Sigmoid colon (tissue), 7 donors: ENCODE measurements around the gene USP33. TPM values are rescaled to one million over a fixed set of nuclear protein-coding genes. Genes with fewer than 3 reads are reported as not detected.
"Not testable (repeated sequence)": the region's sequence is repeated elsewhere in the genome, so short reads cannot be mapped to it uniquely, and the experiment has no call there.

Experiments
- DNase-seq: peaks from one replicate; pipeline ENCODE4 v3.0.0-alpha.2; 2019
- H3K27ac ChIP-seq, 4 donors: fragments of 200-600 bp; sonication (generic); one replicate each; pipeline ENCODE4 v1.5.1; 2016 to 2019; ENCODE audit warnings: mild to moderate bottlenecking in 1 of 4
- H3K27me3 ChIP-seq, 3 donors: fragments of 200-600 bp; sonication (generic); one replicate each; pipeline ENCODE4 v1.5.1; 2019; ENCODE audit warnings: mild to moderate bottlenecking in 1 of 3
- H3K36me3 ChIP-seq, 4 donors: fragments of 200-600 bp; sonication (generic); one replicate each; pipeline ENCODE4 v1.5.1; 2016 to 2019
- H3K4me1 ChIP-seq, 4 donors: fragments of 200-600 bp; sonication (generic); one replicate each; pipeline ENCODE4 v1.5.1; 2017 to 2019
- H3K4me3 ChIP-seq, 4 donors: fragments of 200-600 bp; sonication (generic); one replicate each; pipeline ENCODE4 v1.5.1; 2017 to 2019; ENCODE audit warnings: mild to moderate bottlenecking in 2 of 4, moderate library complexity in 1 of 4
- H3K9me3 ChIP-seq, 4 donors: fragments of 200-600 bp in 3 of 4; sonication (generic) in 3 of 4; one replicate each; pipeline versions ENCODE4 v1.5.1 to v1.6.1; 2013 to 2019
- EP300 ChIP-seq, 4 donors: sonication (generic); formaldehyde crosslinking; IDR thresholded peaks; one replicate each; pipeline ENCODE4 v1.6.1; 2017; ENCODE audit warnings: antibody characterized with exemption in 4 of 4
- POLR2A ChIP-seq, 2 donors: fragments of 450-650 bp; IDR thresholded peaks; one replicate each; pipeline ENCODE4 v1.6.1; 2016; ENCODE audit warnings: antibody characterized with exemption in 2 of 2, mild to moderate bottlenecking in 2 of 2, moderate library complexity in 2 of 2
- POLR2AphosphoS5 ChIP-seq, 4 donors: sonication (generic); formaldehyde crosslinking; IDR thresholded peaks; one replicate each; pipeline ENCODE4 v1.6.1; 2017; ENCODE audit warnings: antibody characterized with exemption in 4 of 4
- WGBS, 2 donors: extraction: QIAGEN DNeasy Blood & Tissue Kit; methylation state at CpG; one replicate each; pipeline ENCODE4 v1.1.7; 2013; 5-methylcytosine and 5-hydroxymethylcytosine counted together
- intact Hi-C: fragments of 100-400 bp; cut with DNase I; formaldehyde crosslinking; loops from one replicate; pipeline ENCODE4 v1.15.1; 2023
- polyA plus RNA-seq, 3 donors: library from polyadenylated mRNA; stranded (reverse); fragments of 200-250 nt; gene quantifications; one replicate each; pipeline ENCODE4 v1.2.3, GENCODE V29; 2013
- total RNA-seq, 4 donors: library from RNA; depleted of rRNA; stranded (reverse); fragments of >200 nt; gene quantifications; one replicate each; pipeline ENCODE4 v1.1.0, GENCODE V29; 2016
- TF ChIP-seq, protein P1 (sequence below), 4 experiments: fragments of 450-650 bp in 3 of 4; fragments of 200-600 bp in 1 of 4; IDR thresholded peaks; one replicate each; pipeline ENCODE4 v1.5.1; 2016 to 2019; ENCODE audit warnings: antibody characterized with exemption in 4 of 4, mild to moderate bottlenecking in 3 of 4, moderate library complexity in 2 of 4
- donor health status: healthy with polysubstance abuse.
- donor health status: Bipolar disorder and iron deficiency.
- donor health status: healthy.

USP33 gene
- total and polyA plus RNA-seq, 7 donors: 23.4 to 81.6 (median 47.5) TPM

DNA sequence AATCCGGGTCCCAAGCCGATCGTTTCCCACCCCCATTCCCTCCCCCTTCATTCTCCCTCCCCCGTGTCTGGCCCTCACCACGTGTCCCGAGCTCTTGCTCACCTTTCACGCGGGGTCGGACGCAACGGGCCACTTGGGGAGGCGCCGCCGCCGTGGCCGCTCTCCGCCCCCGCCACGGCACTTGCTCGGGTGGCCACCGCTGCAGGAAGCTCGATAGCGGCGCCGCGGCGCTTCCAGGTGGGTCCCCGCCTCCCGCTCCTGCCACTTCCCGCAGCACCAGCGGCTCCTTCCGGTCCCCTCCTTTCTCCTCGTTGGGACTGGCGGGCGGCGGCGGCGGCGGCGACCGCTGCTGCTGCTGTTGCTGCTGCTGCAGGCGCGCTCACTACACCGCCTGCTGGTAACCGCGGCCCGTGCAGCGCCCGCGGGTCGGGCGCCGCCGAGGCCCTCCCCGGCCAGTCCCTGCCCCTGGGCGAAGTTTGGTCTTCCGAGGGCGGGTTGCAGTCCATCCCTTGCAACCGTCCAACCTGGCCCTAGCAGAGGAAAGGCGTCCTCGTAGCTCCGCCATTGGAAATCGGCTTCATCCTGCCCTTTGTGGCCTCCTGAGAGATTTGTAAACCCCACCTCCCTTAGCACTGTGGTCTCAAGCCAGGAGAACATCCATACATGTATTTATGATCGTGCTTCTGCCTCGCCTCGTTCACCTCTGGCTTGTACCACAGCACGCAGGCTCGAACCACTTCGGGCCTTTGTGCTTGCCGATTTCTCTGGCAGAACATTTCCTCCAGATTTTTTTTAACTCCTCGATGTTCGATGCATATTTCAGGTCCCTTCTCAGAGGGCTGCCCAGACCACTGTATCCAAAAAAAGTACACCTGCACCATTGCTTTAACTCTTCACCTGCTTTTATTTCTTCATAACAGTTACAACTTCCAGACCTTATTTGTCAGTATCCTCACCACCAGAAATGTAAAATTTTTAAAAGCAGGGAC lies 76.2 kb downstream of the USP33 start:
- Histone ChIP-seq H3K36me3 (no peaks in the 10 kb centered on the region), H3K4me1 (peaks cover 0 to 43% (median 34%) of the 10 kb centered on the region in 4 donors), H3K9me3 (no peaks in the 10 kb centered on the region), H3K27ac (peak overlapping the region; percentile 93 to 97 (median 94)), H3K4me3 (peak overlapping the region; percentile 75 to 93 (median 88)), H3K27me3 (no peaks in the 10 kb centered on the region)
- peak; percentile 96 for DNase-seq
- WGBS, 2 donors: 1% methylated on average over 72 of the region's 72 CpGs
- TF ChIP-seq POLR2AphosphoS5 (IDR thresholded peaks at IDR 0.05): peak in 3 of 4 donors; percentile 47 to 48 (median 47)
- no peak for TF ChIP-seq EP300 (IDR thresholded peaks at IDR 0.05)
- TF ChIP-seq, protein P1, sequence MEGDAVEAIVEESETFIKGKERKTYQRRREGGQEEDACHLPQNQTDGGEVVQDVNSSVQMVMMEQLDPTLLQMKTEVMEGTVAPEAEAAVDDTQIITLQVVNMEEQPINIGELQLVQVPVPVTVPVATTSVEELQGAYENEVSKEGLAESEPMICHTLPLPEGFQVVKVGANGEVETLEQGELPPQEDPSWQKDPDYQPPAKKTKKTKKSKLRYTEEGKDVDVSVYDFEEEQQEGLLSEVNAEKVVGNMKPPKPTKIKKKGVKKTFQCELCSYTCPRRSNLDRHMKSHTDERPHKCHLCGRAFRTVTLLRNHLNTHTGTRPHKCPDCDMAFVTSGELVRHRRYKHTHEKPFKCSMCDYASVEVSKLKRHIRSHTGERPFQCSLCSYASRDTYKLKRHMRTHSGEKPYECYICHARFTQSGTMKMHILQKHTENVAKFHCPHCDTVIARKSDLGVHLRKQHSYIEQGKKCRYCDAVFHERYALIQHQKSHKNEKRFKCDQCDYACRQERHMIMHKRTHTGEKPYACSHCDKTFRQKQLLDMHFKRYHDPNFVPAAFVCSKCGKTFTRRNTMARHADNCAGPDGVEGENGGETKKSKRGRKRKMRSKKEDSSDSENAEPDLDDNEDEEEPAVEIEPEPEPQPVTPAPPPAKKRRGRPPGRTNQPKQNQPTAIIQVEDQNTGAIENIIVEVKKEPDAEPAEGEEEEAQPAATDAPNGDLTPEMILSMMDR (IDR thresholded peaks at IDR 0.05): peak; percentile 49 to 90 (median 79)
- TF ChIP-seq POLR2A (IDR thresholded peaks at IDR 0.05): no peak
- intact Hi-C loops: loop anchor here (5.0 kb wide), 3 partner anchors 74 to 466 kb away; partner anchors contain the start of genes FUBP1, PIGK and USP33

- 1% methylated on average over 56 of the region's 56 CpGs for WGBS, 2 donors
- H3K27ac ChIP-seq: peak within 1 kb of the TSS; percentile 93 to 97 (median 94)
- H3K9me3 ChIP-seq: no peaks in the 10 kb centered on the region
- H3K4me3 ChIP-seq: peak within 1 kb of the TSS; percentile 75 to 93 (median 88)
- DNase-seq: peak; percentile 97
- intact Hi-C loops: loop anchor here (5.0 kb wide), 3 partner anchors 75 to 465 kb away; partner anchors contain the start of genes FUBP1, PIGK and USP33
- TF ChIP-seq POLR2A (IDR thresholded peaks at IDR 0.05) (peak; percentile 15 to 35), EP300 (IDR thresholded peaks at IDR 0.05) (peak in 1 of 4 donors; percentile 5), POLR2AphosphoS5 (IDR thresholded peaks at IDR 0.05) (peak in 3 of 4 donors; percentile 46 to 82 (median 76))
- TF ChIP-seq, protein P1 (IDR thresholded peaks at IDR 0.05): no peak
- H3K36me3 ChIP-seq: no peaks in the 10 kb centered on the region
- H3K4me1 ChIP-seq: peaks cover 0 to 51% (median 39%) of the 10 kb centered on the region in 4 donors
- H3K27me3 ChIP-seq: no peaks in the 10 kb centered on the region
Measured at GRCh38 chr1:77682460-77683159, 77.0 kb downstream of the USP33 start, which contains the start of gene ZZZ3. TSS of gene ZZZ3 (minus strand) at chr1:77682658. CDS start at chr1:77633354, 49,304 bp downstream.

DNA sequence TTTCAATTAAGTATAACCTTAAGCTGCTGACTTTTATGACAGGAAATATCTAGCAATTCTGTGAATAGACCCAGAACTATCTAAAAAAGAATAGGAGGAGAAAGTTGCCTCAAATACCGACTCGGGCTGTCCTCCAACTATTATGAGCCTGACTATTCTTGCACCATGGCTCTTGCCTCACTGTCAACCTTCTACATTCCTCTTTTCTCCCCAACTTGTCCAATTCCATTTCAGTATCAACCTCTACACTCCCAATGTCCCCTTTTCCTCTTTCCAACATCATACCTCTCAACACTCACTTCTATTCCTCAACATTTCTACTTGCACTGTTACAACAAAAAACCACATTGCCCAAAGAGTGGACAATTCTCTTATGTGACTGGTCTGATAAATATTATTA lies 79.5 kb downstream of the USP33 start:
- TF ChIP-seq POLR2AphosphoS5 (IDR thresholded peaks at IDR 0.05) (no peak), POLR2A (IDR thresholded peaks at IDR 0.05) (no peak), EP300 (IDR thresholded peaks at IDR 0.05) (no peak)
- TF ChIP-seq, protein P1 (IDR thresholded peaks at IDR 0.05): no peak
- Histone ChIP-seq H3K9me3 (no peaks in the 10 kb centered on the region), H3K4me3 (no peak overlapping the region), H3K27me3 (no peaks in the 10 kb centered on the region), H3K36me3 (no peaks in the 10 kb centered on the region), H3K27ac (no peak overlapping the region), H3K4me1 (peaks cover 0 to 64% (median 43%) of the 10 kb centered on the region in 4 donors)
- DNase-seq: no peak
- intact Hi-C loops: loop anchor here (5.0 kb wide), 3 partner anchors 77 to 463 kb away; partner anchors contain the start of genes FUBP1, PIGK and USP33
- 60 to 75% methylated on average over 2 of the region's 2 CpGs for WGBS, 2 donors

GRCh38 chr1:77678660-77679610 lies 80.7 kb downstream of the USP33 start:
- 66 to 87% methylated on average over 5 of the region's 5 CpGs for WGBS, 2 donors
- Histone ChIP-seq H3K36me3 (no peaks in the 10 kb centered on the region), H3K4me3 (no peak overlapping the region), H3K4me1 (peaks cover 0 to 67% (median 42%) of the 10 kb centered on the region in 4 donors), H3K27ac (peak overlapping the region in 1 of 4 donors; percentile 26), H3K9me3 (no peaks in the 10 kb centered on the region), H3K27me3 (no peaks in the 10 kb centered on the region)
- intact Hi-C loops: no loop called here
- DNase-seq: no peak
- TF ChIP-seq POLR2AphosphoS5 (IDR thresholded peaks at IDR 0.05): no peak
- TF ChIP-seq, protein P1 (IDR thresholded peaks at IDR 0.05): no peak
- no peak for TF ChIP-seq POLR2A (IDR thresholded peaks at IDR 0.05)
- no peak for TF ChIP-seq EP300 (IDR thresholded peaks at IDR 0.05)

GRCh38 chr1:77674807-77675206 lies 84.8 kb downstream of the USP33 start:
- intact Hi-C loops, H3K27me3 ChIP-seq, H3K4me3 ChIP-seq, H3K9me3 ChIP-seq, H3K36me3 ChIP-seq, DNase-seq, H3K27ac ChIP-seq: not testable (repeated sequence)
- peaks cover 0 to 74% (median 56%) of the 10 kb centered on the region in 4 donors for H3K4me1 ChIP-seq
- 89 to 95% methylated on average over 3 of the region's 3 CpGs for WGBS, 2 donors
